Neural cell (in vitro differentiated cells): ENCODE data around the gene HEBP1.

Experiments
- EP300 ChIP-seq: fragments of 450-650 bp; conservative IDR thresholded peaks from 2 replicates; pipeline ENCODE4 v1.6.1; 2014; ENCODE audit warnings: antibody characterized with exemption, mild to moderate bottlenecking, moderate library complexity; ENCODE audit not compliant: poor library complexity, severe bottlenecking
- EZH2 ChIP-seq: fragments of 200-600, 300-800 bp; shearing (Covaris generic), sonication (generic); IDR thresholded peaks from 2 replicates; pipeline ENCODE4 v1.6.1; 2014; ENCODE audit warnings: antibody characterized with exemption, low read length, borderline replicate concordance, mild to moderate bottlenecking; ENCODE audit not compliant: insufficient read depth, poor library complexity, severe bottlenecking
- TF ChIP-seq, protein P1 (sequence below): fragments of 450-650 bp; IDR thresholded peaks from 2 replicates; pipeline ENCODE4 v1.5.1; 2014; ENCODE audit warnings: antibody characterized with exemption, mild to moderate bottlenecking, moderate library complexity; ENCODE audit not compliant: poor library complexity, severe bottlenecking
- TF ChIP-seq, protein P2 (sequence below): IDR thresholded peaks from 2 replicates; pipeline ENCODE4 v1.6.1; 2012; ENCODE audit warnings: borderline replicate concordance

DNA sequence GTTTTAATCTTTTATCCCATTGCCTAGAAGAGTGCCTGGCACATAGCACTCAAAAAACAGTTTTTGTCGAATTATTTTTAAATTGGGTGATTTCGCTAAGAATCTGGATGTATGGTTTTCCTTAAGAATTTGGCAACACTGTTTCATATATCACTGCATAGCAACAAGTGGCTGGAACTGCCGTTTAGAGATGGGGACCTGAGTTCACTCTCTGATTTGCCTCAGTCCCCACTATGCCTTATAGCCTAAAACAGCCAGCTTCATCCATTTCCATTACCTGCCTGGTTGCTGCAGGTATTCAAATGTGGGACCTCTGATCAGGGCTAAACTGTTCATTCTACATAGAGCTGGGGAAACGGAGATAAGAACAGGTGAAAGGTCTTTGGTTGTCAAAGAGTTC, 1.8 kb downstream of the HEBP1 start:
- TF ChIP-seq, protein P1, sequence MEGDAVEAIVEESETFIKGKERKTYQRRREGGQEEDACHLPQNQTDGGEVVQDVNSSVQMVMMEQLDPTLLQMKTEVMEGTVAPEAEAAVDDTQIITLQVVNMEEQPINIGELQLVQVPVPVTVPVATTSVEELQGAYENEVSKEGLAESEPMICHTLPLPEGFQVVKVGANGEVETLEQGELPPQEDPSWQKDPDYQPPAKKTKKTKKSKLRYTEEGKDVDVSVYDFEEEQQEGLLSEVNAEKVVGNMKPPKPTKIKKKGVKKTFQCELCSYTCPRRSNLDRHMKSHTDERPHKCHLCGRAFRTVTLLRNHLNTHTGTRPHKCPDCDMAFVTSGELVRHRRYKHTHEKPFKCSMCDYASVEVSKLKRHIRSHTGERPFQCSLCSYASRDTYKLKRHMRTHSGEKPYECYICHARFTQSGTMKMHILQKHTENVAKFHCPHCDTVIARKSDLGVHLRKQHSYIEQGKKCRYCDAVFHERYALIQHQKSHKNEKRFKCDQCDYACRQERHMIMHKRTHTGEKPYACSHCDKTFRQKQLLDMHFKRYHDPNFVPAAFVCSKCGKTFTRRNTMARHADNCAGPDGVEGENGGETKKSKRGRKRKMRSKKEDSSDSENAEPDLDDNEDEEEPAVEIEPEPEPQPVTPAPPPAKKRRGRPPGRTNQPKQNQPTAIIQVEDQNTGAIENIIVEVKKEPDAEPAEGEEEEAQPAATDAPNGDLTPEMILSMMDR, result no peak
- TF ChIP-seq EZH2 (no peak), EP300 (no peak)
- TF ChIP-seq, protein P2, sequence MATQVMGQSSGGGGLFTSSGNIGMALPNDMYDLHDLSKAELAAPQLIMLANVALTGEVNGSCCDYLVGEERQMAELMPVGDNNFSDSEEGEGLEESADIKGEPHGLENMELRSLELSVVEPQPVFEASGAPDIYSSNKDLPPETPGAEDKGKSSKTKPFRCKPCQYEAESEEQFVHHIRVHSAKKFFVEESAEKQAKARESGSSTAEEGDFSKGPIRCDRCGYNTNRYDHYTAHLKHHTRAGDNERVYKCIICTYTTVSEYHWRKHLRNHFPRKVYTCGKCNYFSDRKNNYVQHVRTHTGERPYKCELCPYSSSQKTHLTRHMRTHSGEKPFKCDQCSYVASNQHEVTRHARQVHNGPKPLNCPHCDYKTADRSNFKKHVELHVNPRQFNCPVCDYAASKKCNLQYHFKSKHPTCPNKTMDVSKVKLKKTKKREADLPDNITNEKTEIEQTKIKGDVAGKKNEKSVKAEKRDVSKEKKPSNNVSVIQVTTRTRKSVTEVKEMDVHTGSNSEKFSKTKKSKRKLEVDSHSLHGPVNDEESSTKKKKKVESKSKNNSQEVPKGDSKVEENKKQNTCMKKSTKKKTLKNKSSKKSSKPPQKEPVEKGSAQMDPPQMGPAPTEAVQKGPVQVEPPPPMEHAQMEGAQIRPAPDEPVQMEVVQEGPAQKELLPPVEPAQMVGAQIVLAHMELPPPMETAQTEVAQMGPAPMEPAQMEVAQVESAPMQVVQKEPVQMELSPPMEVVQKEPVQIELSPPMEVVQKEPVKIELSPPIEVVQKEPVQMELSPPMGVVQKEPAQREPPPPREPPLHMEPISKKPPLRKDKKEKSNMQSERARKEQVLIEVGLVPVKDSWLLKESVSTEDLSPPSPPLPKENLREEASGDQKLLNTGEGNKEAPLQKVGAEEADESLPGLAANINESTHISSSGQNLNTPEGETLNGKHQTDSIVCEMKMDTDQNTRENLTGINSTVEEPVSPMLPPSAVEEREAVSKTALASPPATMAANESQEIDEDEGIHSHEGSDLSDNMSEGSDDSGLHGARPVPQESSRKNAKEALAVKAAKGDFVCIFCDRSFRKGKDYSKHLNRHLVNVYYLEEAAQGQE, result no peak
